Naive thymus-derived CD4-positive, alpha-beta T cell (primary cell): ENCODE data around the gene NWD2. TPM values are rescaled to one million over a fixed set of nuclear protein-coding genes. Genes with fewer than 3 reads are reported as not detected.

Source experiments
- ATAC-seq: fragments of 150-1000 bp; cut with Tn5 transposase; 2 replicates; pipeline ENCODE4 v1.10.0; 2021; ENCODE audit warnings: mild to moderate bottlenecking, moderate library complexity
- CTCF ChIA-PET: fragments of 350-600 bp; sonication (Branson Sonifier 250); formaldehyde crosslinking; loops from one replicate; lab custom pipeline; 2021; ENCODE audit warnings: antibody characterized with exemption; lab: Charles Lee
- POLR2A ChIA-PET: fragments of 350-600 bp; sonication (Branson Sonifier 250); formaldehyde crosslinking; loops from one replicate; lab custom pipeline; 2021; ENCODE audit warnings: antibody characterized with exemption, inconsistent platforms; lab: Charles Lee
- DNase-seq, 9 donors: peaks; one replicate each; pipeline versions ENCODE4 v3.0.0 to v3.0.0-alpha.2; 2020 to 2022; ENCODE audit warnings: mixed read lengths in 1 of 9
- H3K27ac ChIP-seq: one replicate; pipeline ENCODE4 v1.7.0; 2013; ENCODE audit warnings: mild to moderate bottlenecking, low read depth, low read length, moderate library complexity
- H3K27me3 ChIP-seq, 2 donors: one replicate each; pipeline ENCODE4 v1.7.0; 2013; ENCODE audit warnings: low read length in 2 of 2, mild to moderate bottlenecking in 2 of 2, moderate library complexity in 2 of 2; ENCODE audit not compliant: control insufficient read depth in 2 of 2, insufficient read depth in 2 of 2
- H3K36me3 ChIP-seq, 3 experiments: 1 replicate in 2 of 3; 2 replicates in 1 of 3; pipeline ENCODE4 v1.7.0; 2013; ENCODE audit warnings: low read length in 3 of 3, mild to moderate bottlenecking in 3 of 3, moderate library complexity in 1 of 3; ENCODE audit not compliant: insufficient read depth in 3 of 3, control insufficient read depth in 2 of 3
- H3K4me1 ChIP-seq, 2 donors: one replicate each; pipeline ENCODE4 v1.7.0; 2013; ENCODE audit warnings: low read length in 2 of 2, mild to moderate bottlenecking in 2 of 2, moderate library complexity in 1 of 2; ENCODE audit not compliant: control insufficient read depth in 2 of 2, insufficient read depth in 2 of 2
- H3K4me3 ChIP-seq: 2 replicates; pipeline ENCODE4 v1.7.0; 2013; ENCODE audit warnings: mild to moderate bottlenecking, low read length
- H3K9me3 ChIP-seq, 3 experiments: 1 replicate in 2 of 3; 2 replicates in 1 of 3; pipeline ENCODE4 v1.7.0; 2013; ENCODE audit warnings: low read length in 3 of 3; ENCODE audit not compliant: control insufficient read depth in 2 of 3
- H3K27ac Mint-ChIP-seq, 9 donors: one replicate each; pipeline ENCODE4 v1.8.0; 2020 to 2022; ENCODE audit warnings: mixed read lengths in 9 of 9, mild to moderate bottlenecking in 8 of 9, moderate library complexity in 5 of 9, inconsistent platforms in 2 of 9
- H3K27me3 Mint-ChIP-seq, 5 donors: one replicate each; pipeline ENCODE4 v1.8.0; 2021 to 2022; ENCODE audit warnings: mixed read lengths in 5 of 5, mild to moderate bottlenecking in 1 of 5
- H3K36me3 Mint-ChIP-seq, 5 donors: one replicate each; pipeline ENCODE4 v1.8.0; 2020 to 2022; ENCODE audit warnings: mixed read lengths in 5 of 5, mild to moderate bottlenecking in 3 of 5, inconsistent platforms in 1 of 5
- H3K4me1 Mint-ChIP-seq, 7 donors: one replicate each; pipeline ENCODE4 v1.8.0; 2020 to 2022; ENCODE audit warnings: mixed read lengths in 7 of 7, mild to moderate bottlenecking in 3 of 7, inconsistent platforms in 1 of 7
- H3K4me3 Mint-ChIP-seq, 10 donors: one replicate each; pipeline ENCODE4 v1.8.0; 2020 to 2022; ENCODE audit warnings: mild to moderate bottlenecking in 10 of 10, mixed read lengths in 10 of 10, moderate library complexity in 6 of 10, inconsistent platforms in 2 of 10
- H3K9me3 Mint-ChIP-seq, 11 donors: one replicate each; pipeline ENCODE4 v1.8.0; 2020 to 2022; ENCODE audit warnings: mixed read lengths in 11 of 11, mild to moderate bottlenecking in 4 of 11, inconsistent platforms in 1 of 11, moderate library complexity in 1 of 11
- intact Hi-C, 2 donors: fragments of 100-400 bp; cut with micrococcal nuclease; formaldehyde crosslinking; loops; one replicate each; pipeline ENCODE4 v1.15.1; 2023
- polyA plus RNA-seq, 2 donors: library from polyadenylated mRNA; unstranded; fragments of 300-500 nt; fragmentation: Illumina TruSeq; gene quantifications; one replicate each; pipeline ENCODE4 v1.2.3, GENCODE V29; 2021
- total RNA-seq, 6 experiments: library from RNA in 5 of 6; stranded (reverse) in 5 of 6; gene quantifications; 1 replicate in 5 of 6; 2 replicates in 1 of 6; pipeline ENCODE4 v1.2.3 and lab custom pipeline; 2021 to 2026

NWD2 gene
- total and polyA plus RNA-seq, 7 experiments from 2014 or later, result not detected

DNA sequence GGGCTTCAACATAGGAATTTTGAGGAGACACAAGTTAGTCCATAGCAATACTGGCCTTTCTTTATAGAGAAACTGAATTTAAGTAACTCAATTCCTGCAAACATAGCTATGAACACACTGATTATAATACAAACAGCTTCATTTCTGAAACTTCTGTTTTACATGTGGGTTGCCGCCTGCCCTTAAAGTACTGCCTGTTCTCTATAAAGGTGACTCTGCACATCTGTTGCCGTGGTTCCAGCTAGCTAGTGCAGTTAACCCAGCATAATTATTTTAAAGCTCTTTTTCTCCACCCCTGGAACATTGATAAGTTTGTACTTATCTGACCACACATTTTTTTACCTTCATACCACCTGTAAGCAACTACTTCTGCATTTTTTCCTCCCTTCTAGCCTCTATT is 177.6 kb downstream of the NWD2 start:
- intact Hi-C loops, result no loop called here
- Mint-ChIP-seq H3K27me3 (peaks cover 14 to 40% (median 29%) of the 10 kb centered on the region in 5 donors), H3K27ac (no peak overlapping the region), H3K36me3 (no peaks in the 10 kb centered on the region), H3K4me3 (no peak overlapping the region), H3K9me3 (peaks cover 0 to 5% (median 0%) of the 10 kb centered on the region in 11 donors), H3K4me1 (no peaks in the 10 kb centered on the region)
- Histone ChIP-seq H3K27ac (no peak overlapping the region), H3K27me3 (no peaks in the 10 kb centered on the region), H3K9me3 (no peaks in the 10 kb centered on the region), H3K36me3 (no peaks in the 10 kb centered on the region), H3K4me3 (no peak overlapping the region), H3K4me1 (no peaks in the 10 kb centered on the region)
- POLR2A ChIA-PET, result no interaction called here
- CTCF ChIA-PET, result no interaction called here
- DNase-seq, result no peak
- no peak for ATAC-seq

- H3K27ac Mint-ChIP-seq, result no peak overlapping the region
- POLR2A ChIA-PET, result no interaction called here
- no peak overlapping the region for H3K27ac ChIP-seq
- ATAC-seq, result no peak
- intact Hi-C loops, result no loop called here
- H3K27me3 ChIP-seq, result no peaks in the 10 kb centered on the region
- H3K4me3 ChIP-seq, result no peak overlapping the region
- no peaks in the 10 kb centered on the region for H3K36me3 Mint-ChIP-seq
- peaks cover 15 to 45% (median 30%) of the 10 kb centered on the region in 5 donors for H3K27me3 Mint-ChIP-seq
- no peak overlapping the region for H3K4me3 Mint-ChIP-seq
- H3K9me3 ChIP-seq, result no peaks in the 10 kb centered on the region
- H3K36me3 ChIP-seq, result no peaks in the 10 kb centered on the region
- no peaks in the 10 kb centered on the region for H3K4me1 ChIP-seq
- CTCF ChIA-PET, result no interaction called here
- DNase-seq, result no peak
- peaks cover 0 to 5% (median 0%) of the 10 kb centered on the region in 11 donors for H3K9me3 Mint-ChIP-seq
- H3K4me1 Mint-ChIP-seq, result no peaks in the 10 kb centered on the region
Measured at GRCh38 chr4:37422638-37423037, 178.1 kb downstream of the NWD2 start.

DNA sequence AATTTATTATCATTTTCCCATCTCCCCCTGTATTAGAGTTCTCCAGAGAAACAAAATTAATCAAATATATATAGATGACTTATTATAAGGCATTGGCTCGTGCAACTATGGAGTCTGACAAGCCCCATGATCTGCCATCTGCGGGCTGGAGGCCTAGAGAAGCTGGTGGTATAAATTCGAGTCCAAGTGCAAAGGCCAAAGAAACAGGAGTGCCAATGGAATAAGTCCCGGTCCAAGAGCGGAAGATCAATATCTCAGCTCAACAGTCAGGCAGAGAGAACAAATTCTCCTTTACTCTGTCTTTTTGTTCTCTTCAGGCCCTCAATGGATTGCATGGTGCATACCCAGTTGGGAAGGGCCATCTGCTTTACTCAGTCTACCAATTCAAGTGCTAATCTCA is 178.8 kb downstream of the NWD2 start:
- POLR2A ChIA-PET, result no interaction called here
- intact Hi-C loops, result no loop called here
- no peaks in the 10 kb centered on the region for H3K9me3 ChIP-seq
- Mint-ChIP-seq H3K27me3 (peaks cover 20 to 47% (median 30%) of the 10 kb centered on the region in 5 donors), H3K4me3 (no peak overlapping the region), H3K4me1 (no peaks in the 10 kb centered on the region), H3K27ac (no peak overlapping the region), H3K36me3 (no peaks in the 10 kb centered on the region), H3K9me3 (peaks cover 0 to 5% (median 0%) of the 10 kb centered on the region in 11 donors)
- no peaks in the 10 kb centered on the region for H3K4me1 ChIP-seq
- H3K27me3 ChIP-seq, result no peaks in the 10 kb centered on the region
- CTCF ChIA-PET, result no interaction called here
- ATAC-seq (no peak), DNase-seq (no peak)
- no peak overlapping the region for H3K27ac ChIP-seq
- no peaks in the 10 kb centered on the region for H3K36me3 ChIP-seq
- no peak overlapping the region for H3K4me3 ChIP-seq

- ATAC-seq (no peak), DNase-seq (no peak)
- H3K9me3 Mint-ChIP-seq, result peaks cover 0 to 3% (median 0%) of the 10 kb centered on the region in 11 donors
- no peaks in the 10 kb centered on the region for H3K36me3 ChIP-seq
- H3K4me3 Mint-ChIP-seq, result no peak overlapping the region
- H3K27me3 ChIP-seq, result no peaks in the 10 kb centered on the region
- ChIA-PET POLR2A (interaction anchor here (0.6 kb wide), 1 partner anchor 1375 kb away, joined by 5 read pairs; no protein-coding TSS in a partner anchor), CTCF (no interaction called here)
- no peak overlapping the region for H3K27ac Mint-ChIP-seq
- H3K9me3 ChIP-seq, result no peaks in the 10 kb centered on the region
- H3K27me3 Mint-ChIP-seq, result peaks cover 20 to 52% (median 27%) of the 10 kb centered on the region in 5 donors
- no peaks in the 10 kb centered on the region for H3K36me3 Mint-ChIP-seq
- intact Hi-C loops, result no loop called here
- H3K27ac ChIP-seq, result no peak overlapping the region
- no peaks in the 10 kb centered on the region for H3K4me1 Mint-ChIP-seq
- no peak overlapping the region for H3K4me3 ChIP-seq
- no peaks in the 10 kb centered on the region for H3K4me1 ChIP-seq
Measured at GRCh38 chr4:37424753-37425152, 180.2 kb downstream of the NWD2 start.

DNA sequence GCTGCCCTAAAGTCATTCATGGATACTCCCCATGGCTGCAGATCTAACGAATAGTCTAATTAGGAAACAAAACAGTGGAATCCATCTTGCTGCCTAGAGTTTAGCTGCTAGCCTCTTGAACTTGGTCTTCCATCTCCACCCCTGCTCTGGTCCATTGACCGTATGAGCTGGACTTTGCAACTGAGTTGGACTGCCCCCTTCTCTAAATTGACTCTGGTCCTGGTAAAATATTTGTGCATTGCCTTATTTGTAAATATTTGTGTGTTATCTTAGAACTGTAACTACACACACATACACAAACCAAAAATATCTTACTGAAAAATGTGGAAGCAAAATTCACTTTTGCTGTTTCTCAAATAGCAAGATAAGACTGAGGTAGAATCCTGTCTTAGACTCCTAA is 181.3 kb downstream of the NWD2 start:
- CTCF ChIA-PET, result no interaction called here
- Mint-ChIP-seq H3K27me3 (peaks cover 25 to 60% (median 30%) of the 10 kb centered on the region in 5 donors), H3K27ac (no peak overlapping the region), H3K9me3 (peaks cover 0 to 2% (median 0%) of the 10 kb centered on the region in 11 donors), H3K36me3 (no peaks in the 10 kb centered on the region), H3K4me1 (no peaks in the 10 kb centered on the region), H3K4me3 (no peak overlapping the region)
- no peak for DNase-seq
- POLR2A ChIA-PET, result no interaction called here
- Histone ChIP-seq H3K4me1 (no peaks in the 10 kb centered on the region), H3K27ac (no peak overlapping the region), H3K36me3 (no peaks in the 10 kb centered on the region), H3K4me3 (no peak overlapping the region), H3K27me3 (no peaks in the 10 kb centered on the region), H3K9me3 (no peaks in the 10 kb centered on the region)
- intact Hi-C loops, result no loop called here
- no peak for ATAC-seq

GRCh38 chr4:37427193-37427592 is 182.7 kb downstream of the NWD2 start:
- Histone ChIP-seq H3K27ac (no peak overlapping the region), H3K4me1 (no peaks in the 10 kb centered on the region), H3K36me3 (no peaks in the 10 kb centered on the region), H3K4me3 (no peak overlapping the region), H3K27me3 (no peaks in the 10 kb centered on the region), H3K9me3 (no peaks in the 10 kb centered on the region)
- intact Hi-C loops, result no loop called here
- Mint-ChIP-seq H3K4me1 (no peaks in the 10 kb centered on the region), H3K27ac (no peak overlapping the region), H3K4me3 (no peak overlapping the region), H3K27me3 (peaks cover 28 to 69% (median 32%) of the 10 kb centered on the region in 5 donors), H3K9me3 (peaks cover 0 to 2% (median 0%) of the 10 kb centered on the region in 11 donors), H3K36me3 (no peaks in the 10 kb centered on the region)
- DNase-seq (no peak), ATAC-seq (no peak)
- ChIA-PET CTCF (no interaction called here), POLR2A (no interaction called here)

- Mint-ChIP-seq H3K27ac (no peak overlapping the region), H3K9me3 (no peaks in the 10 kb centered on the region), H3K36me3 (no peaks in the 10 kb centered on the region), H3K4me1 (no peaks in the 10 kb centered on the region), H3K4me3 (no peak overlapping the region), H3K27me3 (peaks cover 25 to 61% (median 26%) of the 10 kb centered on the region in 5 donors)
- ChIA-PET CTCF (no interaction called here), POLR2A (no interaction called here)
- Histone ChIP-seq H3K27ac (no peak overlapping the region), H3K4me3 (no peak overlapping the region), H3K9me3 (no peaks in the 10 kb centered on the region), H3K36me3 (no peaks in the 10 kb centered on the region), H3K4me1 (no peaks in the 10 kb centered on the region), H3K27me3 (no peaks in the 10 kb centered on the region)
- intact Hi-C loops, result no loop called here
- ATAC-seq (no peak), DNase-seq (no peak)
Measured at GRCh38 chr4:37429906-37430305, 185.4 kb downstream of the NWD2 start.
